ENCODE results near the gene FUBP1. TPM values are rescaled to one million over a fixed set of nuclear protein-coding genes. Genes with fewer than 3 reads are reported as not detected.

Gene FUBP1
- total and polyA plus RNA-seq, 2 of the 13 experiments (the other 11 are each of a cell fraction or from before 2014, with no cell fraction given) = 98.1 to 166 TPM

DNA sequence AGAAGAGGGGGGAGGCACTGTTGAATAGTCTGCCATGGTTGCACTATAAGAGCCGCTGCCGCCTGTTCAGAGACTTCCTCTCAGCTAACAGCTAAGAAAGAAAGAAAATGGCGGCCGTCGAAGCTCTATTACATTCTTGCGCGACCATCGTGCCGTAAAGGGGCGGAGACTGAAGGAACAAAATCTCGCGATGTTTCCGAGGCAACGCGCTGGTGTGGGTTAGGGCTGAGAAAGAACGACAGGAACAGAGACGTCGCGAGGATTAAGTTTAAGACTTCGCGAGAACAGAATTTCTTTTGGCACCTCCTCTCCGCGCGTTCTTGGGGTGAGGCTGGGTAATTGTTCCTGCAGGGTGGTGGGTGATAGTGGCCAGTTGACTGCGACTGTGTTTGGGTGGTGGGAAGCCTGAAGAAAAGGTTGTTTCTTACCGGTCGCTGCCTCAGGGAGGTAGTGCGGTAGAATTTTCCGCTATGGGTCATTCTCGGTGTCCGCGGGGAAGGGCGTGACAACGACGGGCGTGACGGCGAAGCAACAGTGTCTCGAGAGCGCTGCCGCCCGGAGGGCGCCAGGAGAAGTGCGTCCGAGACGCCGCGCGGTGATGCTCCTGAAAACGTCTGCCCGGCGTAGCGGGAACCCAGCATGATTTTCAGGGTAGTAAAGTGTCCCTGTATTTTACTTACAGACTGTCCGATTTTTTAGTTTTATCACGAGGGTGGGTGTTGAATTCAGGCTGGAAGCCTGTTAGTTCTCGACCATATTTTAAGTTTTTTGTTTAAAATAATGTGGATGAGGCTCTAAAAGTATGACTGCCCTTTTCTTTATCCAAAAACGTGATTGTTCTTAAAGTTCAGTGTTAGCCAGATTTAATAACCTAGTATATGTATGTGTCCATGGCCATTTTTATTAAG lies at the start of gene FUBP1 (continued):
- TF ChIP-seq, protein P1, sequence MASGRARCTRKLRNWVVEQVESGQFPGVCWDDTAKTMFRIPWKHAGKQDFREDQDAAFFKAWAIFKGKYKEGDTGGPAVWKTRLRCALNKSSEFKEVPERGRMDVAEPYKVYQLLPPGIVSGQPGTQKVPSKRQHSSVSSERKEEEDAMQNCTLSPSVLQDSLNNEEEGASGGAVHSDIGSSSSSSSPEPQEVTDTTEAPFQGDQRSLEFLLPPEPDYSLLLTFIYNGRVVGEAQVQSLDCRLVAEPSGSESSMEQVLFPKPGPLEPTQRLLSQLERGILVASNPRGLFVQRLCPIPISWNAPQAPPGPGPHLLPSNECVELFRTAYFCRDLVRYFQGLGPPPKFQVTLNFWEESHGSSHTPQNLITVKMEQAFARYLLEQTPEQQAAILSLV (CRISPR knock-in tag; IDR thresholded peaks at IDR 0.05; ENCODE audit: borderline replicate concordance) = 0 out of 2 replicates have a peak, but pooled peaks have one; percentile 8
- TF ChIP-seq, protein P2, sequence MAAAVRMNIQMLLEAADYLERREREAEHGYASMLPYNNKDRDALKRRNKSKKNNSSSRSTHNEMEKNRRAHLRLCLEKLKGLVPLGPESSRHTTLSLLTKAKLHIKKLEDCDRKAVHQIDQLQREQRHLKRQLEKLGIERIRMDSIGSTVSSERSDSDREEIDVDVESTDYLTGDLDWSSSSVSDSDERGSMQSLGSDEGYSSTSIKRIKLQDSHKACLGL (CRISPR knock-in tag; IDR thresholded peaks at IDR 0.05) = peak; percentile 39; the same call in 1 of the 2 replicates
- TF ChIP-seq, protein P3, sequence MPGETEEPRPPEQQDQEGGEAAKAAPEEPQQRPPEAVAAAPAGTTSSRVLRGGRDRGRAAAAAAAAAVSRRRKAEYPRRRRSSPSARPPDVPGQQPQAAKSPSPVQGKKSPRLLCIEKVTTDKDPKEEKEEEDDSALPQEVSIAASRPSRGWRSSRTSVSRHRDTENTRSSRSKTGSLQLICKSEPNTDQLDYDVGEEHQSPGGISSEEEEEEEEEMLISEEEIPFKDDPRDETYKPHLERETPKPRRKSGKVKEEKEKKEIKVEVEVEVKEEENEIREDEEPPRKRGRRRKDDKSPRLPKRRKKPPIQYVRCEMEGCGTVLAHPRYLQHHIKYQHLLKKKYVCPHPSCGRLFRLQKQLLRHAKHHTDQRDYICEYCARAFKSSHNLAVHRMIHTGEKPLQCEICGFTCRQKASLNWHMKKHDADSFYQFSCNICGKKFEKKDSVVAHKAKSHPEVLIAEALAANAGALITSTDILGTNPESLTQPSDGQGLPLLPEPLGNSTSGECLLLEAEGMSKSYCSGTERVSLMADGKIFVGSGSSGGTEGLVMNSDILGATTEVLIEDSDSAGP (CRISPR knock-in tag; IDR thresholded peaks at IDR 0.05; ENCODE audit: borderline replicate concordance) = peak; percentile 82; the same call in 1 of the 2 replicates
- TF ChIP-seq, protein P4, sequence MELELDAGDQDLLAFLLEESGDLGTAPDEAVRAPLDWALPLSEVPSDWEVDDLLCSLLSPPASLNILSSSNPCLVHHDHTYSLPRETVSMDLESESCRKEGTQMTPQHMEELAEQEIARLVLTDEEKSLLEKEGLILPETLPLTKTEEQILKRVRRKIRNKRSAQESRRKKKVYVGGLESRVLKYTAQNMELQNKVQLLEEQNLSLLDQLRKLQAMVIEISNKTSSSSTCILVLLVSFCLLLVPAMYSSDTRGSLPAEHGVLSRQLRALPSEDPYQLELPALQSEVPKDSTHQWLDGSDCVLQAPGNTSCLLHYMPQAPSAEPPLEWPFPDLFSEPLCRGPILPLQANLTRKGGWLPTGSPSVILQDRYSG (CRISPR knock-in tag; IDR thresholded peaks at IDR 0.05) = 0 out of 2 replicates have a peak, but pooled peaks have one; percentile 26
- TF ChIP-seq, protein P5, sequence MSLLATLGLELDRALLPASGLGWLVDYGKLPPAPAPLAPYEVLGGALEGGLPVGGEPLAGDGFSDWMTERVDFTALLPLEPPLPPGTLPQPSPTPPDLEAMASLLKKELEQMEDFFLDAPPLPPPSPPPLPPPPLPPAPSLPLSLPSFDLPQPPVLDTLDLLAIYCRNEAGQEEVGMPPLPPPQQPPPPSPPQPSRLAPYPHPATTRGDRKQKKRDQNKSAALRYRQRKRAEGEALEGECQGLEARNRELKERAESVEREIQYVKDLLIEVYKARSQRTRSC (CRISPR knock-in tag; IDR thresholded peaks at IDR 0.05; ENCODE audit: low read depth) = 0 out of 2 replicates have a peak, but pooled peaks have one; percentile 11
- TF ChIP-seq ZNF17 (CRISPR knock-in tag; IDR thresholded peaks at IDR 0.05) = no peak
- TF ChIP-seq PPARG (CRISPR knock-in tag; conservative IDR thresholded peaks at IDR 0.05) = 0 out of 2 replicates have a peak, but pooled peaks have one; percentile 25
- peak; percentile 50; the same call in 1 of the 2 replicates for TF ChIP-seq ZNF878 (CRISPR knock-in tag; IDR thresholded peaks at IDR 0.05)
- no peak for TF ChIP-seq ZBTB20 (CRISPR knock-in tag; IDR thresholded peaks at IDR 0.05; ENCODE audit: borderline replicate concordance, low read depth)
- TF ChIP-seq ZKSCAN1 (IDR thresholded peaks at IDR 0.05; ENCODE audit: low read length) = no peak
- TF ChIP-seq, protein P6, sequence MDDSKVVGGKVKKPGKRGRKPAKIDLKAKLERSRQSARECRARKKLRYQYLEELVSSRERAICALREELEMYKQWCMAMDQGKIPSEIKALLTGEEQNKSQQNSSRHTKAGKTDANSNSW (CRISPR knock-in tag; IDR thresholded peaks at IDR 0.05; ENCODE audit: borderline replicate concordance) = no peak
- no peak for TF ChIP-seq ZFYVE20 (CRISPR knock-in tag; IDR thresholded peaks at IDR 0.05; ENCODE audit: borderline replicate concordance, low read depth)
- TF ChIP-seq ZNF724P (CRISPR knock-in tag; IDR thresholded peaks at IDR 0.05; ENCODE audit: borderline replicate concordance) = no peak; the same call in 1 of the 2 replicates
- no peak for TF ChIP-seq PRMT3 (CRISPR knock-in tag; IDR thresholded peaks at IDR 0.05; ENCODE audit: borderline replicate concordance, low read depth)
- TF ChIP-seq ELF4 (CRISPR knock-in tag; IDR thresholded peaks at IDR 0.05; ENCODE audit: borderline replicate concordance) = peak; percentile 91; the same call in 1 of the 2 replicates
- no peak for TF ChIP-seq ZNF30 (CRISPR knock-in tag; IDR thresholded peaks at IDR 0.05)
- peak; percentile 69; the same call in 1 of the 2 replicates for TF ChIP-seq ZFP1 (CRISPR knock-in tag; IDR thresholded peaks at IDR 0.05)
- TF ChIP-seq ZNF24 (IDR thresholded peaks at IDR 0.05) = no peak
